HG03565 (cell line): ENCODE results near the gene NGB.

Experiments
- ATAC-seq: cut with Tn5 transposase; IDR thresholded peaks from one replicate; pipeline ENCODE4 v1.9.1; 2021; ENCODE audit warnings: mild to moderate bottlenecking, moderate library complexity; ENCODE audit not compliant: unreplicated experiment

The NGB gene

GRCh38 chr14:77238996-77239395 is 32.0 kb downstream of the NGB start:
- no peak for ATAC-seq

- ATAC-seq, result no peak
Observed at GRCh38 chr14:77238356-77238755, 32.6 kb downstream of the NGB start.

- no peak for ATAC-seq
Observed at GRCh38 chr14:77236814-77237213, 34.2 kb downstream of the NGB start.

- no peak for ATAC-seq
Observed at GRCh38 chr14:77231721-77232120, 39.3 kb downstream of the NGB start.

GRCh38 chr14:77230914-77231313 is 40.1 kb downstream of the NGB start:
- ATAC-seq, result no peak

GRCh38 chr14:77228056-77228455 is 43.0 kb downstream of the NGB start:
- ATAC-seq, result no peak

GRCh38 chr14:77225892-77226557 is 45.0 kb downstream of the NGB start:
- ATAC-seq, result no peak

GRCh38 chr14:77225254-77225653 is 45.8 kb downstream of the NGB start:
- no peak for ATAC-seq

GRCh38 chr14:77224212-77224611 is 46.8 kb downstream of the NGB start:
- no peak for ATAC-seq

GRCh38 chr14:77222546-77223225 is 48.3 kb downstream of the NGB start:
- ATAC-seq, result no peak

- no peak for ATAC-seq
Observed at GRCh38 chr14:77221241-77221871, 49.6 kb downstream of the NGB start.

- ATAC-seq, result no peak
Observed at GRCh38 chr14:77220246-77221017, 50.6 kb downstream of the NGB start.

GRCh38 chr14:77219591-77219990 is 51.4 kb downstream of the NGB start:
- ATAC-seq, result no peak

- no peak for ATAC-seq
Observed at GRCh38 chr14:77217551-77217950, 53.5 kb downstream of the NGB start.
